ENCODE measurements around the gene ATP9A. TPM values are rescaled to one million over a fixed set of nuclear protein-coding genes. Genes with fewer than 3 reads are reported as not detected.

The ATP9A gene
- total RNA-seq, 1 donor from 2014 or later: 32.1 TPM

DNA sequence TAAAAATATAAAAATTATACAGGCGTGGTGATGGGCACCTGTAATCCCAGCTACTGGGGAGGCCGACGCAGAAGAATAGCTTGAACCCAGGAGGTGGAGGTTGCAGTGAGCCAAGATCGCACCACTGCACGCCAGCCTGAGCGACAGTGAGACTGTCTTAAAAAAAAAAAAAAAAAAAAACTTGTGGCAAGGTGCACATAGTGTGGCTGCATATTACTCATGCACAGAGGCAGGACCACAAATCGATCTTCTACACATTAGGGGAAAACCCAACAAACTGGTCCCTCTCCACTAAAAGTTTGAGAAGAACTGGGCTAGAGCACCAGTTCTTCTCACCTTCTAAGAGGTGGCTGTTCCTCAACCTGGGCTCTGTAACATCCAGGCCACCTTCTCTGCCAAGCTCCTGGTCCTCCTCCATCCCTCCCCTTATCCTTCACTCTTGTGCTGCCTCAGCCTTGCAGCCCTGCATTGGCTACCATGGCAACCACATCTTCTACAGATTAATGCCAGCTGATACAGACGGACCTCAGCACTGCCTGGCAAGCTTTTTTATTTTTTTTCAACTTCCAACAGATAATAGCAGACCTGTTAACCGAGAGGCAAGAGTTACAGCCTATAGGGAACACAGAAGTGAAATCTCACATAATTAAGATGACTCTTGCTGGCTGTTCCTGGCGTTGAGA is 88.0 kb downstream of the ATP9A start:
- H3K27me3 ChIP-seq: no peaks in the 10 kb centered on the region
- intact Hi-C loops (cut with DNase I): no loop called here
- H3K9me3 ChIP-seq: no peaks in the 10 kb centered on the region
- ATAC-seq (no peak), DNase-seq (no peak)
- H3K27ac ChIP-seq: no peak overlapping the region
- TF ChIP-seq, protein P1, sequence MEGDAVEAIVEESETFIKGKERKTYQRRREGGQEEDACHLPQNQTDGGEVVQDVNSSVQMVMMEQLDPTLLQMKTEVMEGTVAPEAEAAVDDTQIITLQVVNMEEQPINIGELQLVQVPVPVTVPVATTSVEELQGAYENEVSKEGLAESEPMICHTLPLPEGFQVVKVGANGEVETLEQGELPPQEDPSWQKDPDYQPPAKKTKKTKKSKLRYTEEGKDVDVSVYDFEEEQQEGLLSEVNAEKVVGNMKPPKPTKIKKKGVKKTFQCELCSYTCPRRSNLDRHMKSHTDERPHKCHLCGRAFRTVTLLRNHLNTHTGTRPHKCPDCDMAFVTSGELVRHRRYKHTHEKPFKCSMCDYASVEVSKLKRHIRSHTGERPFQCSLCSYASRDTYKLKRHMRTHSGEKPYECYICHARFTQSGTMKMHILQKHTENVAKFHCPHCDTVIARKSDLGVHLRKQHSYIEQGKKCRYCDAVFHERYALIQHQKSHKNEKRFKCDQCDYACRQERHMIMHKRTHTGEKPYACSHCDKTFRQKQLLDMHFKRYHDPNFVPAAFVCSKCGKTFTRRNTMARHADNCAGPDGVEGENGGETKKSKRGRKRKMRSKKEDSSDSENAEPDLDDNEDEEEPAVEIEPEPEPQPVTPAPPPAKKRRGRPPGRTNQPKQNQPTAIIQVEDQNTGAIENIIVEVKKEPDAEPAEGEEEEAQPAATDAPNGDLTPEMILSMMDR (IDR thresholded peaks at IDR 0.05): no peak
- peaks cover 2% of the 10 kb centered on the region for H3K36me3 ChIP-seq
- no peaks in the 10 kb centered on the region for H3K4me1 ChIP-seq
- no peak overlapping the region for H3K4me3 ChIP-seq

DNA sequence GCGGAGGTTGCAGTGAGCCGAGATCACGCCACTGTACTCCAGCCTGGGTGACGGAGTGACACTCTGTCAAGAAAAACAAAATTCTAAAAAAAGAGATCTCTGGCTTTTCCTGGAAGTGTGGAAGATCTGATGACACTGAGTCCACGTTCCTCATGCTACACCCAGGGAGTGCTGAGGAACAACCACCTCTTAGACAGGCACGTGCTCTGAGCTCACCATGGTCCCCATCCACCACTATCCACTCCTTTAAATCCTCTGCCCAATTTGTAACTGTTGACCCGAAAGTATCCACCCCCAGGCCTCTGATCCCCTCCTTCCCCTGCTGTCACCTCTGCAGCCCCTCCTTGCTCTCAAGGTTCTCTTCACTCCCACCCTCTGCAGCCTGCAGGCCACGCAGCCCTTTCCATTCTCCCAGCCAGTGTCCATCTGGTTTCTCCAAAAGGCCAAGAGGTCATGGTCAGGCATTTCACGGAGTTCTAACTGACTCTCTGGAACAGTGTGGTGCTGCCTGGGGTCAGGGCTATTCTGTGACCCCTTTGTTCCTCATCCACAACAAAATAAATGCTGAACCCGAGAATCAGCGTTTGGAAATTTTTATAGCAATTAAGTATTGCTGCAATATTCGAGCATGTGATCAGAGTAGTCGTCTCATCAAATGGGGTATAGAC is 88.8 kb downstream of the ATP9A start:
- H3K9me3 ChIP-seq: no peaks in the 10 kb centered on the region
- no peak overlapping the region for H3K4me3 ChIP-seq
- H3K27me3 ChIP-seq: no peaks in the 10 kb centered on the region
- no peak for DNase-seq
- peaks cover 6% of the 10 kb centered on the region for H3K36me3 ChIP-seq
- no peaks in the 10 kb centered on the region for H3K4me1 ChIP-seq
- intact Hi-C loops (cut with DNase I): no loop called here
- TF ChIP-seq, protein P1 (IDR thresholded peaks at IDR 0.05): no peak
- ATAC-seq: no peak
- H3K27ac ChIP-seq: no peak overlapping the region

DNA sequence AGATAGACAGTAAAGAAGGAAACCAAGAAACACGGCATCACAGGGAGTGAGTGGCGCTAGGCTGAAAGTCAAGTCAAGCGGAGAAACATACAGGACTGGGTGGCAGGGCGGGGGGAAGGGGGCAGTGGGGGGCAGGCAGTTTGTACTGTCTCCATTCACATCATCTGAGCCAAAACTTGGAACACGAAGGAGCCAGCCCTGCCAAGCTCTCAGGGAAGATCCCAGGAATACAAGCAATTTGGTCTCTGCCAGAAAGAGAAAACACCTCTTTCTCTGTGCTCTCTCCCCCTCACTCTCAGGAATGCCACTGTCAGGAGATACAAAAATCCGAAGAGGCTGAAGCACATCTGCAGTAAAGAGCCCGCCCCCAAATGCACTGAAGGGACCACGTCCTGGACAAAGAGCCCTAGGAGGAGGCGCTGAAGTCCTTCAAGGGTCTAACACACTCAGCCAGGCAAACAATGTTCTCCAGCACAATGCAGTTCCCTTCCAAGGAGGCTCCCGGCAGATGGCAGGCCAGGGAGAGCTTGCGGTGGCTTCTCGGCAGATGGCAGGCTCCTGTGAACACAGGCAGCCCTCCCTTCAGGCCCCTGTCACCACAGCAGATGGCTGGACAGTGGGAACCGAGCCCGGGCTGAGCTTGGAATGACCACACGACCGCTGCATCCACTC is 90.0 kb downstream of the ATP9A start:
- Histone ChIP-seq H3K9me3 (no peaks in the 10 kb centered on the region), H3K4me3 (no peak overlapping the region), H3K4me1 (no peaks in the 10 kb centered on the region), H3K27me3 (no peaks in the 10 kb centered on the region), H3K27ac (no peak overlapping the region), H3K36me3 (peaks cover 16% of the 10 kb centered on the region)
- DNase-seq (no peak), ATAC-seq (no peak)
- TF ChIP-seq, protein P1 (IDR thresholded peaks at IDR 0.05): no peak
- intact Hi-C loops (cut with DNase I): no loop called here

DNA sequence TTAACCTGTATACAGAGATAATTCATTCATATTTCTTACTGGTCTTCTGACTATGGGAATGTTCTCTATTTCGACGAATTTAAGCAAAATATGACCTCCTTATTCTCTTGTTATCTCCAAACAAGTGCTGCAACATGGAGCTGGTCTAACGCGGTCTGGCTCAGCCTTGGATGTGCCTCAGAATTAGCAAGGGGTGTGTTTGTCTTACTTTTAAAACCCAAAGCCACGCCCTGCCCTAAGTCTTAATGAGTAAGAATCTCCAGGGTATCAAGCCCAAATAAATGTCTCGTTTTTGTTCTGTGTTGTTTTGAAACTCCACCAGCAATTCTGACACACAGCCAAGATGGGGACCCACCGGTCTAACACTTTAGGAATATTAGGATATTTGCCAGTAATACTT is 99.2 kb downstream of the ATP9A start:
- intact Hi-C loops (cut with DNase I): no loop called here
- Histone ChIP-seq H3K4me3 (no peak overlapping the region), H3K4me1 (no peaks in the 10 kb centered on the region), H3K27ac (no peak overlapping the region), H3K27me3 (no peaks in the 10 kb centered on the region), H3K9me3 (no peaks in the 10 kb centered on the region), H3K36me3 (peaks cover 26% of the 10 kb centered on the region)
- ATAC-seq (no peak), DNase-seq (no peak)
- TF ChIP-seq, protein P1 (IDR thresholded peaks at IDR 0.05): no peak

DNA sequence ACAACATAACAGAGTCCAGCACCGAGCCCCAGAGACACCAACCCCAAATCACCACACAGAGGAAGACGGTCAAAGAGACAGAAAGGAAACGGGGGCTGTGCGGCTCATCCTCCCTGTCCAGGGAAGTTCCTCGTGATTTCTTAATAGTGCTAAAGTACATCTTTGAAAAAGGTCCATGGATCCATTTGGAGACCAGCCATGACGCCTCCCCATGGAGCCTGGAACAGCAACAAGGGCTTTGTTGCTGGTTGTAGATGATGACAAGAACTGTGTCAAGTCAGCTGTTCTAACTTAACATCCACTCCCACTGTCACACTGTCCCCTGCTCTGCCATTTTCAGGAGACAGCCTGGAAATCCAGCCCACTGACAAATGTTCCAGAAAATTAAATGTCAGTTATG is 99.7 kb downstream of the ATP9A start:
- no peaks in the 10 kb centered on the region for H3K4me1 ChIP-seq
- no peak for ATAC-seq
- no peaks in the 10 kb centered on the region for H3K27me3 ChIP-seq
- H3K9me3 ChIP-seq: no peaks in the 10 kb centered on the region
- H3K27ac ChIP-seq: no peak overlapping the region
- intact Hi-C loops (cut with DNase I): no loop called here
- TF ChIP-seq, protein P1 (IDR thresholded peaks at IDR 0.05): no peak
- DNase-seq: no peak
- no peak overlapping the region for H3K4me3 ChIP-seq
- H3K36me3 ChIP-seq: peaks cover 22% of the 10 kb centered on the region
